Femur (tissue), 1 donor: ENCODE data around the gene PTCH1.

ENCODE experiments used
- DNase-seq: peaks from one replicate; pipeline ENCODE4 v3.0.0-alpha.2; 2017

The PTCH1 gene

DNA sequence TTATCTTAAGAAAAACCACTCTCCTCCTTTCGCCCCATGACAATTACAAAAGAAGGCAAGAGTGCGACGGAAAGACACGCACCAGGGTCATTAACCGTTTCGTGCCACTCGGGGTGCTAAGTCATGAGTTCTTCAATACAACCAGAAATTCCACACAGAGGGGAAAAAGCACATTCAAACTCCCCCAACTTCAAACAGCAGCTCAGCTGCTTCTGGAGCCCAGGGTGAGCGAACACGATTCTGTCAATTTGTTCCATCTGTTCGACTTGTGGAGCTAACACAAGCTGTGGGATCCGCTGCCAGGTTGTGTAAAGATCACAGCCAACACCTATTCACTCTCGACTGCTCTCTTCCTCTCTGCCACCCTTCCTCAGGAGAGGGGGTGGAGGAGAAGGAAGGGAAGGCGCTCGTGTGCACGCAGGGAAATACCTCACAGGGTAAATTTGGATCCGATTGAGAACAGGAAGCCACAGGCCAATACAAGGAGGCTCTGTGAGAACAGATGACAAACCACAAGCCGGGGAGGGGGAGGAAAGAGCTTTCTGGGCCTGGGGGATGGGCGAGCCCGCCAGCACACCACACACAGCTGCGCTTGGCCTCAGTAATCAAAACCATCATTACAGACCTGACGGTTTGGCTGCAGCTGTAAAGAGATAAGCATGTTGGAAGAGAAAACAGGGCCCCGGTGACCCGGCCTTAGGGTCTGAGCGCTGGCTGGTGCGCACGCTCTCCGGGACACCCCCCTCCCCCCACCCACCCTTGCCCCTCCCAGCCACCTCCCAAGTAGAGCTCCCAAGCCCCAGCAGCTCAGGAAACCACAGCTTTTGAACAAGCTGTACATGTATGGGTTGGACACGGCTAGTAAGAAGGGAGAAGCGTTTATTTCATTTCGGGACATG lies 54.3 kb downstream of the PTCH1 start:
- peak; percentile 92 for DNase-seq

DNA sequence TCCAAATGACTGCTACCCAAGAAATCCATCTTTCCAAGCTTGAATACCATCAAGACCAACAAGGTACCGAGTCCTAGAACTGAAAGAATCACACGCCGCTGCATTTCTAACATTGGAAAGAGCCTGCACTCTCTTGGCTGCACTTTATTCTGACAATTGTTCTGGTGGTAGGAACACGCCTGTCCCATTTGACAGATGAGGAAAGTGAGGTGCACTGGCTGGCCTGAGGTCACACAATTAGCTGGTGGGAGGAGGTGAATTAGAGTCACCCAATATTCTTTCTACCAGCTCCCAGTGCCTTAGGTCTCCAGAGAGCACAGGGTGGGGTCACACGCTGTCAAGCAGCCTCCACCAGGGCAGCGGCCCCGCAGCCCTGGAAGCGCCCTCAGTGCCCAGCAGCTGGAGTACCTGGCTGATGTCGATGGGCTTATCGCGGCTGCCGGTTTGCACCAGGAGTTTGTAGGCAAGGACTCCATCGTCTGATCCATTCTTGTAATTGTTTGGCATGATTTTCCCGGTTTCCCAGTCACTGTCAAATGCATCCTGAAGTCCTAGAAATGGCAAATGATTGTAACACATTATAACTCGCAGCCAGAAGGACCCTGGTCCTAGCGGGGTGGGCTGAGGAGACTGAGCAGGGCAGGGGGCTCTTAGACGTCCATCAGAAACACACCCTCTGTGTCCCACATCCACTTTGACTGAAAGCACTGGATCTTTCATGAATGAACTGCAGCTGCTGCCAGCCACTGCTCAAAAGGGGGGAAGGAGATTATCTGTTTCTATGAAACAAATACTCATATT lies 55.1 kb downstream of the PTCH1 start:
- DNase-seq = no peak

DNA sequence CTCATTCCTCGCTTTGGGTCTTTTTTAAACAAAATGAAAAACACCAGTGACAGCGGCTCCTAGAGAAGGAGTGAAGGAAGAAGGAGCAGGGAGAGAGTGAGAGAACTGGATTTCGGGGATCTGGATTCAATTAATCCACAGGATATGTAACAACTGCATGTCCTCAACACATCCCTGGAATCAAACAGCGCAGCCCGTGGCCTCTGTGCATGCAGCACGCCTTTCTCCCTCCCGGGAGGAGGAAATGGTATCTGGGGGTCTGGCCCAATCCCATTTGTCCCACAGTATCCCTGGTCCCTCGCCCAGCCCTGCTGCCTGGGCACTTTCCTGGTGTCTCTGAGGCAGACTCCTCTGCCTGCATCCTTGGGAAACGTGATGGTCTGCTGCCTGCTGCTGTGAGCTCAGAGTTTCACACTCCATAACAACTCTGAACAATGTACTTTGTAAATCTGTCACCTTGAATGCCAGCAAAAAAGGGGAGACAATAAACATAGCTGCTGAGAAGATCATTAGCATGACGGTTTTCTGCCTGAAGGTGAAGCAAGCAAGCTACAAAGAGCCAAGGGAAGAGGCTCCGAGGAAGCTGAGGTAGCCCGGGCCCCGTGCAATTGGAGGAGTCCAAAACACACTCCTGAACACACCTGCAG lies 56.1 kb downstream of the PTCH1 start:
- no peak for DNase-seq

DNA sequence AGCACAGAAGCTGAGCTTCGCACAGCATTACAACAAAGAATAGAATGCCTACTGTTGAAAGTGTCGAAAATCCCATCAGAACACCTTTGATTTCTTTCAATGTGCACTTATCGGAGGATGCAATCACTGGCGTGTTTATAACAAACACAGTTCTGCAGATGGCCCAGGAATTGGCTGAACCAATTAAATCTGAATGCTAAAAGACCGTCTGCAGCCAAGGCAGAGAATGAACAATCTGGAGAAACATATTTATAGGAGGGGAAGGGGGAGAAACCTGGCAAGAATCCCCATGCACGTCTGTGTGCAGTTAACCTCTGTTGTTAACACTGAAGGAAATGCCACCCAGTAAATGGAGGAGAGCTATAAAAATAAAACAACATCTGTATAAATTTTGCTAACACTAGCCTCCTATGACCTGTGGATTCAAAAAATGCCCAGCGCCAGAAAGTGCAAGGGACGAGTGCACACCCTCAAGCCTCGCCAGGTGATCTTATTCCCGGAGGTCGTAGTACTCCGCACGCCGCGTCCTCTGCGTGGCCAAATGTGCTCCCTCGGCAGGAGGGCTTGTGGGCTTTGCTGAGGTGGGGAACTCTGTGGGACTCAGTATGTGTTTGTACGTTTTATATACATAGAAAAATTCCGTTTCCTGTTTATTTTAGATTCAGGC lies 56.8 kb downstream of the PTCH1 start:
- DNase-seq = no peak

DNA sequence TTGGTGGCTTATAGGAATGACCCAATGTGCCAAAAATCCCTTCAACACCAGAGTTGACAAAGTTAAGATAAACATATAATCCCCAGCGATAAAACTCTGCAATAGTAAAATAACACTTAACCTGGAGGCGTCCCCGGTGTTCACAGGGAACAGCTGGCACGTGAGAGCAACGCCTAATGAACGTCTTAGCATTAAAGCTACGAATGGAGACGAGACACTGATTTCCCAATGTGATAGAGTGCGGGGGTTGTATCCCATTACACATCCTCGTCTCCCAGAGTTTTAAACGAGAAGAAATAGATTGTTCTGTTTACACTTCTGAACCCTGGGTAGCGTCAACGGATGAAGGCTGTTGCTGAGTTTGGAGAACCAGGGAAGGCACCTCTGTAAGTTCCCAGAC lies 57.6 kb downstream of the PTCH1 start:
- no peak for DNase-seq

DNA sequence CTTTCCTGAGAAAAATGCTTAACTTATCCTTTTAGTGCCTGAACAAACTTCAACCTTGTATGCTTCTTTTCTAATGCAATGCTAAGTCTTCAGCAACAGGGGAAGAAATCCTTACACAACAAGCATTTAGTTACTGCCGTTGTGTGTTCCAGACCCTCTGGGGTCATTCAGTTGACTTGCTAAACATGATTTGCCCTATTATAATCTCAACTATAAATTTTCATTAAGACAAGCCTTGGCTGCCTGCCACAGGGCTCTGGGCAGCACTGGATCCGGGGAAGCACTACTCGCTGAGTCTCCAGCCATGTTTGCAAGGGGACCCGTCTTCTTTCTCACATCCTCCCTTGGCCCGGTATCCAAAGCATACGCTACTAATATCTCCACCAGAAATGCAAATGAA lies 58.1 kb downstream of the PTCH1 start:
- DNase-seq = peak; percentile 40

DNA sequence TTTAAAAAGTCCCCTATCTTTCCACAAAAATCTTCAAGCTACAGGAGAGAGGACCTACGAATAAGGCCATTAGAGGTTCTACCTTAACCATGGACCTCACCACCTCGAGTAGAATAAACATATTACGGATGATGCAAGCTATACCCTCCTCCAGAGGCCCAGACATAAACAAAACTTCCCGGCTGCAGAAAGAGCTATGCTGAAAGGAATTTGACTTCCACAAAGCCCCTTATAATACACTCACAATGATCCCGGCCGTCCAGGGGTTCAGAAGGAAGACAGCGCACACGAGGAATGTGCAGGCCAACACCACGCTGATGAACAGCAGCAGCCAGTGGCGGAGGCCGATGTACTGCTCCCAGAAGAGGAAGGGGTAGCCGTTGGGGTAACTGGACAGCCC lies 59.0 kb downstream of the PTCH1 start:
- no peak for DNase-seq

DNA sequence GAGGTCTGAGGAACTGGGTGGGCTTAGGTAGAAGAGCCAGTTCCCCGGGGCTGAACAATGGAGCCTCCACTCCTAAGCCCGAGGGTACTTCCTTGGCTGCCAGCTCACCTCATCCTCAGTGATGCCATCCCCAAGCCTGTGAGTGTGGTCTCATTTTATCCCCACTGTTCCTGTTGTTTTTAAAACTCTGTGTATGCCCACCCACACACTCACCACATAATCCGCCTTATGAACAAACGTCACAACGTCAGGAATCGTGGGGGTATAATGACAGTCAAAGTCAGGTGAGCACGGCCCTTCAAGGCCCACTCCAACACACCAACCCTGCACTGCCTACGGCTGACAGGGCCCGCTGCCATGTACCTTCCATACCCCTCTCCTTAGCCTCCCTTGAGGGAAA lies 61.1 kb downstream of the PTCH1 start:
- DNase-seq = peak; percentile 9

DNA sequence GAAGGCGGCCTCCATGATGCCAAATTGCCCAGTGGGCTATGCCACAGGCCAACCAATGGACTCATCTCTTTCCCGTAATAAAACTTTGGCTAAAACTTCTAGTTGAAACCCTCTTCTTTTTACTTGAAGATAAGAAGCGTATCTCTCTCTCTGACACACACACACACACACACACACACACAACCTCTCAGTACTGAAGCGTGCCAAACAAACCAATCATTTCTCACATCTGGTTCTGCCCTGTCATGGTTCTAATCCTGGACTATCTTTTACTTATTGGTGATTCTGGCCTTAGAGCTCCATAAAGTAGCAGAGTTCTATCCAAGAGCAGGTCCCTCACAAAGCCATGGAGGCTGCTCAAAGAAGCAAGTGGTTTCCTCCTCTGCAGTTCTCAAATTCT lies 64.6 kb downstream of the PTCH1 start:
- DNase-seq = no peak

DNA sequence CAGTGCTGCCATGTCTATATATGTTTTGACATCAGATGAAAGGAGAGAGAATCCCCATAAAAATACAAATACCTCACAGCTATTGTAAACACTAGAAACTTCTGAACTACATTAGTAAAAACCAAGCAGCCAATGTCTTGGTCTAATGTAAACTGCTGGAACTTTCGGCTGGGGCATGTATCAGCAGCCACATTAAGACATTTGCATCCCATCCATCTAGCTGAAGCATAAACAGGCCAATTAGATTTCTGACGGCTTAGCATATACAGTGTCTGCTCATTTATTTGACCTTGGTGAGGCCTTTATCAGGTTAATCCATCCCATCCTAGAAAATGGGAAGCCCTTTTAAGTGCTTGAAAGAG lies 65.7 kb downstream of the PTCH1 start:
- no peak for DNase-seq

DNA sequence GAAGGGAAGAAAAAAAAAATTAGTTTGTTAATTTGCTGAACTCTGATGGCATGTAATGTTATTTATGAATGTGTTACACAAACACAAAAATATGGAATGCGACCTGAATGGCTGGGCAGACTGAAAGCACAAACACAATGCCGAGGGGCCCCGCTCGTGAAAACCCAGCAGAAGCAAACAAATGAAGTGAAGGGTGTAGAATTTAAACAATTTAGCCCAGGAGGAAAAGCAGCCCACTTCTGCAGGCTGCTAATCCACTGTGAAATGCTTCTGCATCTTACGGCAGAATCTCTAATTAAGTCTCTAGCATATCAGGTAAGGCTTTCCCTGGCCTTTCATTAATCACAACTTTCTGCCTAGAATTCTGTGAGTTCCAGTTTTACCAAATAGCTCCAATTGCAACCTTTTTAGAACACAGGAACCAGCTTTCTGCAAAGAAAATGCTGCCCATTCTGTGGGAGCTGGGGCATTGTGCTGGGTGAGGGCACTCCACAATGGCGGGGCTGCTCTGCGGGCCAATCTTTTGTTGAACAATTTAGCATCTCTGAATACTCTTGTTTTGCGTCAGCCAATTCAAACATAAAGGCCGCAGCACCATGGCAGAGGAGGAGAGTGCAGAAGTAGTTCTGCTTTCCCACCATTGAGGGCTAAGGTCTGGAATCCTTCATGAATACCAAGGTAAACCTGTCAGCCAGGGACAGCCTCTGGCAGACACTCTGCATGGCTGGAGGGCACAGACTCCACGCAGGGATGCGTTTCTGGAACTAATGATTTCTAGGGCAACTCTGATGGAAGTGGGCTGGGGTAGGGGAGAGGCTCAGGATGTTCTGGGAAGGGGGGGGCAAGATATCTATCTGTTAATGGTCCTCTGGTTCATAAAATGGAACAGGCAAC lies 66.4 kb downstream of the PTCH1 start:
- DNase-seq = peak; percentile 9

DNA sequence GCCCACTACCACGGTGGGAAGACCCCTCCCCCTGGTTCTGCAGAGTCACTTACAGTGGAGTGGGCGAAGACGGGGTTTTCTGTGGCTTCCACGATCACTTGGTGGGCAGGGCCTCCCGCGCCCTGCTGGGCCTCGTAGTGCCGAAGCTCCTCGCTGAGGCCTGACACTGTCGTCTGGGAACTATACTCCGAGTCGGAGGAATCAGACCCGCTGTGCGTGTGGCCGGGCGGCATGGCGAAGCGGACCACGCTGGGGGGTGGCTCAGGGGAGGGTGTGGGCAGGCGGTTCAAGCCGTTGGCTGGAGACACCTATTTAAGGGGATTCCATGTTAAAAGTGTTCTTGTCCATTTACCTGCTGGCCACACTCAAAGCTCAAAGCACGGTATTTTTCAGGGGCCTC lies 67.8 kb downstream of the PTCH1 start:
- DNase-seq = peak; percentile 1

DNA sequence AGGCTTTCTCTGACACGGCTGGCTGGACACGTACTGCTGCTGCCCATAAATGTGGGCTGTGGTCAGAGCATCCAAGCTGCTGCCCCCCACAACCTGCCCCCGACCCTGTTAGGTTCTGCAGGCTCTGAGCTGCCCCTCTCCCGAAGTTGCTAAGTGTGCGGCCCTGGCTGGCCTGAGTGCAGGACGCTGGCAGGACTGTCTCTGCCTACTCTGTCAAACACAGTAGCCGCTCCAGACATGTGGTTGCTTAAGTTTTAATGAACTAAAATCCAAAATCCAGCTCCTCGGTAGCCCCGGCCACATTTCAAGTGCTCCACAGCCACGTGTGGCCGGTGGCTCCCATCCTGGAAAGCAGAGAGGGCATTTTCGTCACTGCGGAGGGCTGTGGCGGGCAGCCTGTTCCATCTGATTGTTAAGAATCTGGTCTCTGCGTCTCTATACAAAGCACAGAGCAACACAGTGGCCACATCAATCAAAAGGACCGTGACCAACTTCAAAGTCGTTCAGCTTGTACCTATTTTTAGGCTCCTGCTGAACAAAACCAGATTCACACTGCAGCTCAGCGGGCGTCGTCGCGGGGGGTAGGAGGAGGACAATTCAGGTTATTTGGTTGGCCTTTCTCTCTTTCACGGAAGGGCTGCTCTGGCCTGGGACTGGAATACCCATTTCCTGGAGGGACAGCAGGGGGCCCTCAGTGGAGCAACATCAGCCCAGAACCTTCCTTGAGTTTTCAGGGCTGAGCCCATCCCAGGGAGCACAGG lies 68.9 kb downstream of the PTCH1 start:
- DNase-seq = peak; percentile 19

DNA sequence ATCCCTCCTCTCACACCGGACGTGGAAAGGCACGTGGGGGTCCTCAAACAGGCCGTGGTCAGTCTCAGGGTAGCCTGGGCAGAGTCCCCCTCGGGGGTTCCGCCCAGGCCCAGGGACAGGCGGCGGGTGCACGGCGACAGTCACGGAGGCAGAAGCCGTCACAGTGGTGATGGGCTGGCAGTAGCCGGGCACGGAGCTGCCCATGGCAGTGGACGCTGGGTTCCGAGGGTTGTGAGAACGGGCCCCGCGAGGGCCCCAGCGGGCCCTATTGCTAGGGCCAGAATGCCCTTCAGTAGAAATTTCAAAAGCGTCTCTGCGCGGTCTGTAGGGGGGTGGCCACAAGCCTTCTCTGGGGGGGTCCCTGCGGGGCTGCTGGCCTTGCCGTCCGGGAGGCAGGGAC lies 69.8 kb downstream of the PTCH1 start:
- no peak for DNase-seq

DNA sequence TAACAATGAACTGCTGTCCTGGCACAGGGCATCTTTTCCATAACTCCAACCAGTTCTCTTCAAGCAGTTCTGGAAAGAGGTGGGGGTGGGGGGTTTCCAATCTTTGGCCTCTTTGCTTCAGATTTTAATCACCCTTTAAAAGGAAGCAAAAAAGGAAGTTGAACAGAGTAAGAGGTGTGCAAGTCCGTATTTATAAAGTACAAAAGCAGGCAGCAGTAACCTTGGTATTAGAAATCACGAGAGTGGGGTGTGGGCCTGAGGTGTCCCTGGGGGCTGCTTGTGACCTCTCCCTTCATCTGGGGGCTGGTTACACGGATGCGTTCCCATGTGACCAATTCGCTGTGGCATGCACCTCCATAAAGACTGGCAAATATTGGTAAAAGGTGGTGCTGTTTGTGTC lies 70.5 kb downstream of the PTCH1 start:
- DNase-seq = no peak

DNA sequence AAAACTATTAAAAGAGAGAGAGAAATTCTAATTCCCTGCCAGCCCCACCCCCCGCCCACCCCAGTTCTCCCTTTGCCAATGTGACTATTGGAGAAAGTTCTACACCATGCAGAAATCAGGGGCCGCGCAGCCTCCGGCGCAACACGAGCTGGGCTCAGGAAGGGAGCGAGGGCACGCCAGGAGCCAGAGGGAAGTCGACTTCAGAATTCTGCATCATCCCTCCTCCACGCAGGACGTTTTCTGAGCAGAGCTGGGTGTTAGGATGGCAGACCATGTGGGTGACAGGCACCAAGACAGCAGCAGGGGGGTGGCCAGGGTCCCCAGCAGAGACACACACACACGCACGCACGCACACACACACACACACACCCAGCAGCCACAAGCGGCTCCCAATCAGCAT lies 72.6 kb downstream of the PTCH1 start:
- DNase-seq = no peak

DNA sequence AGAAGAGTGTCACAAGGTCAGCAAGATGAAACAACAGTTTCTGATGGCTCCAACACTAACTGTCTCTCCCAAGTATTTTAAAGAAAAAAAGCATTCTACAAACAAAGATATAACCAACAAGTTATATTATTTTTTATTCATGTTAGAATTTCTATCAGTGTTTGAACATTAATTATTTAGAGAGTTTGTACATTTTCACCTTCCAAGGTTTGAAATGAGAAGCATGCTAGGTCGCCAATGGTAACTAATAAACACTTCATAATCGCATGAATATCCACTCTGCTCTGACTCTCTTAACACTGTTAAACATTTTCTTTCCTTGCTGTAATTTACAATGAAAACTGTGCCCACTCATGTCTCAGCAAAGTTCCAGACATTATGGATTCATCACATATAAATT lies 73.5 kb downstream of the PTCH1 start:
- DNase-seq = no peak

DNA sequence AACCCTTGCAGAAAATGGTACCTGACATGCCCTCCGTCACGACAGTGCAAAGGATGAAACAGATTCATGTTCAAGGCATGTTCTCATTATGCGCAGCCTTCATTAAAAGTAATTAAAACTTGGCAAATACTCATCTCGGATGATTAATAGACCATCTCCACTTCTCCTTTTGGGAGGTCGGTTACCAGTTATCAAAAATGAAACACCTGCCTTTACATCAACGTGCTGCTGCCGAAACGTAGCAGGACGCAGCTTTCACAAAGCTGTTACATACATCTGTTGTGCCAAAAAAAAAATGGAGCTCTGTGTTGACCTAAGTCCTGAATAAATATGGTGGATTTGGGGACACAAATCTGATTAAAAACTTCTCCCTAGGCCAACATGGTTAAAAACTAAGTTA lies 75.7 kb downstream of the PTCH1 start:
- no peak for DNase-seq

DNA sequence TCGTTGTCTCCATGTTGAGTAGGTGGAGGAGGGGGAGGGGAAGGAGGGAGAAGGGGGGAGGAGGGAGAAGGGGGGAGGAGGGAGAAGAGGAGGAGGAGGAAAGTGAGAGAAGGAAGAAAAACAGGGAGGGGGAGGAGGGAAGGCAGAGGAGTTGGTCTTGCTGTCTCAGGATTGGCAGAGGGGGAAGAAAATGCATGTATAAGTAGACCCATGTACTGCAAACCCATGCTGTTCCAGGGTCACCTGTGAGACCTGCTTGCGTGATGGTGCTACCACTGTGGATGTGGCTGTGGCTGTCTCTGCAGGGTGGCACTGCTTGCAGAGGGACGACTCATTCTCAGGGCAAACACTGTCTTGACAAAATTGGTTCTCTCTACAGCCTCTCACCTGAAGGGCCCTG lies 76.3 kb downstream of the PTCH1 start:
- DNase-seq = no peak

DNA sequence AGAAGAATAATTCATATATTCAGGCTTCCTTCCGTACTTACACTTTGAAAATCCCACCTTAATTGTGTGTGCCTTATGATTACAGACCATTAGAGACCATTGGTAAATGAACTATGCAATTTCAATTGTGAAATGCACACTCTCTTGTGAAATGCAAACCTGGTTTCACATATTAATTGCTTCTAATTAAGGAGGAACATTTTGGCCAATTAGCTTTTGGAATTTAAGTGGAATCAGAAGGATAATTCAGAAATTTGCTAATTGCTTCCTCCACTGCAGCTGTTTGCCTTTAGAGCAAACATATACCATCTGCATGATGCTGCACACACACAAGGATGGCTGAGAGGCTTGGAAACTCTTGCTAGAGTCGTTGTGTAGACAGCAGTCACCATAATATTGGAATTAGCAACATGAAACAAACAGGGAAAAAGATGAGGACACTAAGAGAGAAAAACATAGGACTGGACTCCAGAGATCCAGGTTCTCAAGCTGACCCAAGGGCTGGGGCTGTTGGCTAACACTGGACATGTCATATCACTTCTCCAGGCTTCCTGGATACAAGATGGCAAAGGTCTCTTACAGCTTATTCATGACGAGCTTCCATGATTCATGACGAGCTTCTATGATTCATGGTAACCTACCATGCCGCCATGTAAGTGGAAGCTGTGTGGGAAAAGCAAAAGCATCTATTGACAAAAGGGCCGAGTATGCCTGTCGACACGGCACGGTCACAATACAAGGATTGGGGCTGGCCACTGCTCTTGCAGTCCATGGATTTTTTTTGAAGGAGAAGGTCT lies 78.0 kb downstream of the PTCH1 start:
- DNase-seq = no peak

DNA sequence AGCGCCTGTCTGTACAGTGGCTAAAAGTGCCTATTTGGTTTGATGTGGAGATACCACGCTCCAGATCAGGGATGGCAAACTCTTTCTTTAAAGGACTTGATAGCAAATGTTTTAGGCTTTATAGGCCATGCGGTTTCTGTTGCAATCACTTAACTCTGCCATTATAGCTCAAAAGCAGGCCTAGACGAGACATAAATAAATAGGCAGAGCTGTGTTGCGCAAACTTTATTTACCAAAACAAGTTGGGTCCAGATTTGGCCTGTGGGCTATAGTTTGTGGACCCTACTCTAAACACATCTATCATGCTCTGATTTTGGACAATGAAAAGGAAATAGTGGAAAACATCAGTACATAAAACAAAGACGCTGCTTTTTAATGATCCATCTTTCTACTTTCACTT lies 79.2 kb downstream of the PTCH1 start:
- no peak for DNase-seq
